ENCODE results near the gene APOE. TPM values are rescaled to one million over a fixed set of nuclear protein-coding genes. Genes with fewer than 3 reads are reported as not detected.

Gene APOE
- total and polyA plus RNA-seq, 9 of the 15 experiments (the other 6 are each of a cell fraction or from before 2014, with no cell fraction given): 0.14 to 180 (median 58.1) TPM; not detected in 1

DNA sequence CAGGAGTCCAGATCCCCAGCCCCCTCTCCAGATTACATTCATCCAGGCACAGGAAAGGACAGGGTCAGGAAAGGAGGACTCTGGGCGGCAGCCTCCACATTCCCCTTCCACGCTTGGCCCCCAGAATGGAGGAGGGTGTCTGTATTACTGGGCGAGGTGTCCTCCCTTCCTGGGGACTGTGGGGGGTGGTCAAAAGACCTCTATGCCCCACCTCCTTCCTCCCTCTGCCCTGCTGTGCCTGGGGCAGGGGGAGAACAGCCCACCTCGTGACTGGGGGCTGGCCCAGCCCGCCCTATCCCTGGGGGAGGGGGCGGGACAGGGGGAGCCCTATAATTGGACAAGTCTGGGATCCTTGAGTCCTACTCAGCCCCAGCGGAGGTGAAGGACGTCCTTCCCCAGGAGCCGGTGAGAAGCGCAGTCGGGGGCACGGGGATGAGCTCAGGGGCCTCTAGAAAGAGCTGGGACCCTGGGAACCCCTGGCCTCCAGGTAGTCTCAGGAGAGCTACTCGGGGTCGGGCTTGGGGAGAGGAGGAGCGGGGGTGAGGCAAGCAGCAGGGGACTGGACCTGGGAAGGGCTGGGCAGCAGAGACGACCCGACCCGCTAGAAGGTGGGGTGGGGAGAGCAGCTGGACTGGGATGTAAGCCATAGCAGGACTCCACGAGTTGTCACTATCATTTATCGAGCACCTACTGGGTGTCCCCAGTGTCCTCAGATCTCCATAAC is at the start of gene APOE (continued):
- TF ChIP-seq, protein P1, sequence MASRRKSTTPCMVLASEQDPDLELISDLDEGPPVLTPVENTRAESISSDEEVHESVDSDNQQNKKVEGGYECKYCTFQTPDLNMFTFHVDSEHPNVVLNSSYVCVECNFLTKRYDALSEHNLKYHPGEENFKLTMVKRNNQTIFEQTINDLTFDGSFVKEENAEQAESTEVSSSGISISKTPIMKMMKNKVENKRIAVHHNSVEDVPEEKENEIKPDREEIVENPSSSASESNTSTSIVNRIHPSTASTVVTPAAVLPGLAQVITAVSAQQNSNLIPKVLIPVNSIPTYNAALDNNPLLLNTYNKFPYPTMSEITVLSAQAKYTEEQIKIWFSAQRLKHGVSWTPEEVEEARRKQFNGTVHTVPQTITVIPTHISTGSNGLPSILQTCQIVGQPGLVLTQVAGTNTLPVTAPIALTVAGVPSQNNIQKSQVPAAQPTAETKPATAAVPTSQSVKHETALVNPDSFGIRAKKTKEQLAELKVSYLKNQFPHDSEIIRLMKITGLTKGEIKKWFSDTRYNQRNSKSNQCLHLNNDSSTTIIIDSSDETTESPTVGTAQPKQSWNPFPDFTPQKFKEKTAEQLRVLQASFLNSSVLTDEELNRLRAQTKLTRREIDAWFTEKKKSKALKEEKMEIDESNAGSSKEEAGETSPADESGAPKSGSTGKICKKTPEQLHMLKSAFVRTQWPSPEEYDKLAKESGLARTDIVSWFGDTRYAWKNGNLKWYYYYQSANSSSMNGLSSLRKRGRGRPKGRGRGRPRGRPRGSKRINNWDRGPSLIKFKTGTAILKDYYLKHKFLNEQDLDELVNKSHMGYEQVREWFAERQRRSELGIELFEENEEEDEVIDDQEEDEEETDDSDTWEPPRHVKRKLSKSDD (conservative IDR thresholded peaks at IDR 0.05; ENCODE audit: low read length): no peak
- no peak for TF ChIP-seq SMARCB1 (IDR thresholded peaks at IDR 0.05; ENCODE audit: insufficient read length, low read depth)
- no peak for TF ChIP-seq ZC3H11A (IDR thresholded peaks at IDR 0.05; ENCODE audit: low read depth, low read length)
- TF ChIP-seq, protein P2, sequence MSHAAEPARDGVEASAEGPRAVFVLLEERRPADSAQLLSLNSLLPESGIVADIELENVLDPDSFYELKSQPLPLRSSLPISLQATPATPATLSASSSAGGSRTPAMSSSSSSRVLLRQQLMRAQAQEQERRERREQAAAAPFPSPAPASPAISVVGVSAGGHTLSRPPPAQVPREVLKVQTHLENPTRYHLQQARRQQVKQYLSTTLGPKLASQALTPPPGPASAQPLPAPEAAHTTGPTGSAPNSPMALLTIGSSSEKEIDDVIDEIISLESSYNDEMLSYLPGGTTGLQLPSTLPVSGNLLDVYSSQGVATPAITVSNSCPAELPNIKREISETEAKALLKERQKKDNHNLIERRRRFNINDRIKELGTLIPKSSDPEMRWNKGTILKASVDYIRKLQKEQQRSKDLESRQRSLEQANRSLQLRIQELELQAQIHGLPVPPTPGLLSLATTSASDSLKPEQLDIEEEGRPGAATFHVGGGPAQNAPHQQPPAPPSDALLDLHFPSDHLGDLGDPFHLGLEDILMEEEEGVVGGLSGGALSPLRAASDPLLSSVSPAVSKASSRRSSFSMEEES (CRISPR knock-in tag; IDR thresholded peaks at IDR 0.05): peak; percentile 45
- no peak for TF ChIP-seq MYBL2 (IDR thresholded peaks at IDR 0.05; ENCODE audit: low read depth)
- TF ChIP-seq MYBL2 (CRISPR knock-in tag; IDR thresholded peaks at IDR 0.05; ENCODE audit: borderline replicate concordance): no peak
- no peak for TF ChIP-seq ZNF436 (CRISPR knock-in tag; IDR thresholded peaks at IDR 0.05)
- no peak for TF ChIP-seq FOXM1 (IDR thresholded peaks at IDR 0.05; ENCODE audit: low read depth)
- TF ChIP-seq FOXM1 (CRISPR knock-in tag; IDR thresholded peaks at IDR 0.05; ENCODE audit: low read depth): no peak
- TF ChIP-seq, protein P3, sequence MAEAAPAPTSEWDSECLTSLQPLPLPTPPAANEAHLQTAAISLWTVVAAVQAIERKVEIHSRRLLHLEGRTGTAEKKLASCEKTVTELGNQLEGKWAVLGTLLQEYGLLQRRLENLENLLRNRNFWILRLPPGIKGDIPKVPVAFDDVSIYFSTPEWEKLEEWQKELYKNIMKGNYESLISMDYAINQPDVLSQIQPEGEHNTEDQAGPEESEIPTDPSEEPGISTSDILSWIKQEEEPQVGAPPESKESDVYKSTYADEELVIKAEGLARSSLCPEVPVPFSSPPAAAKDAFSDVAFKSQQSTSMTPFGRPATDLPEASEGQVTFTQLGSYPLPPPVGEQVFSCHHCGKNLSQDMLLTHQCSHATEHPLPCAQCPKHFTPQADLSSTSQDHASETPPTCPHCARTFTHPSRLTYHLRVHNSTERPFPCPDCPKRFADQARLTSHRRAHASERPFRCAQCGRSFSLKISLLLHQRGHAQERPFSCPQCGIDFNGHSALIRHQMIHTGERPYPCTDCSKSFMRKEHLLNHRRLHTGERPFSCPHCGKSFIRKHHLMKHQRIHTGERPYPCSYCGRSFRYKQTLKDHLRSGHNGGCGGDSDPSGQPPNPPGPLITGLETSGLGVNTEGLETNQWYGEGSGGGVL (CRISPR knock-in tag; IDR thresholded peaks at IDR 0.05): no peak
- TF ChIP-seq NCOA4 (IDR thresholded peaks at IDR 0.05; ENCODE audit: partially characterized antibody): no peak
- no peak for TF ChIP-seq MEF2A (IDR thresholded peaks at IDR 0.05; ENCODE audit: control insufficient read depth, low read depth, low read length)
- no peak for TF ChIP-seq EHMT2 (IDR thresholded peaks at IDR 0.05)
